Stimulated activated CD8-positive, alpha-beta memory T cell treated with anti-CD3 and anti-CD28 coated beads, Interleukin-15, amount 100 ng/mL, for 1 hour (primary cell): ENCODE results near the gene ACTL7B.
"Not testable (repeated sequence)": the region's sequence is repeated elsewhere in the genome, so short reads cannot be mapped to it uniquely, and the experiment has no call there.

Source experiments
- DNase-seq: peaks from one replicate; pipeline ENCODE4 v3.0.0-alpha.2; 2020; ENCODE audit warnings: low read depth

The ACTL7B gene

GRCh38 chr9:108844391-108844790, 11.4 kb downstream of the ACTL7B start:
- no peak for DNase-seq

DNA sequence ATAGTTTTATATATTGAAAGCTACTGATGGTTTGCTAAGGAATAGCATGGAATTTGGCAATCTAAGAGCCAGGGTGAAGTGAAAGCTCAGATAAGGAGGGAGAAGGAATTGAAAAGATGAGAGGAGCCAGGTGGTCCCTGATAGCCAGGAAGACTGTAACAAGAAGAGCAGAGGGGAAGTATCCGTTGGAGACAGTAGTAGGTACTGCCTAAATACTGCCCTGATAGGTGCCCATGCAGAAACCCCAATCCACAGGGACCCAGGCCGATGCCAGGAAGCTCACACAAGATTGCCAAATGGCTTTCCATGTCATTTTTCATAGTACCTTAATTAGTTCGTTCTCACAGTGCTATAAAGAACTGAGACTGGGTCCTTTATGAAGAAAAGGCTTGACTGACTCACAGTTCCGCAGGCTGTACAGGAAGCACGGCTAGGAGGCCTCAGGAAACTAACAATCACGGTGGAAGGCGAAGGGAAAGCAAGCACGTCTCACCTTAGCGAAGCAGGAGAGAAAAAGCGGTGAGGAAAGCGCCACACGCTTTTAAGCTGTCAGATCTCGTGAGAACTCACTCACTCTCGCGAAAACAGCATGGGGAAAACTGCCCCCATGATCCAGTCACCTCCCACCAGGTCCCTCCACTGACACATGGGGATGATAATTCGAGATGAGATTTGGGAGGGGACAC, 13.0 kb downstream of the ACTL7B start:
- no peak for DNase-seq

GRCh38 chr9:108839561-108839960, 16.2 kb downstream of the ACTL7B start:
- not testable (repeated sequence) for DNase-seq

GRCh38 chr9:108838017-108838416, 17.8 kb downstream of the ACTL7B start:
- no peak for DNase-seq

DNA sequence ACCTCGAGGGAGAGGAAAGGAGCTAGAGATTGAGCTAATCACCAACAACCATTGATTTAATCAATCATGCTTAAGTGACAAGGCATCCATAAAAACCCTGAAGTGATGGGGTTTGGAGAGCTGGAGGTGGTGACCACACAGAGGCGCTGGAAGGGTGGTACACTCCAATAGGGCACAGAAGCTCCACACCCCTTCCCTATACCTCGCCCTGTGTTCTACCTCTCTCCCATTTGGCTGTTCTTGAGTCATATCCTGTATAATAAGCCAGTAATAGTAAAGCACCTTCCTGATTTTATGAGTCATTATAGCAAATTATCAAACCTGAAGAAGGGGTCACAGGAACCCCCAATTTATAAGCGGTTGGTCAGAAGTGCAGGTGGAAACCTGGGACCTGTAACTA, 18.3 kb downstream of the ACTL7B start:
- DNase-seq, result no peak

DNA sequence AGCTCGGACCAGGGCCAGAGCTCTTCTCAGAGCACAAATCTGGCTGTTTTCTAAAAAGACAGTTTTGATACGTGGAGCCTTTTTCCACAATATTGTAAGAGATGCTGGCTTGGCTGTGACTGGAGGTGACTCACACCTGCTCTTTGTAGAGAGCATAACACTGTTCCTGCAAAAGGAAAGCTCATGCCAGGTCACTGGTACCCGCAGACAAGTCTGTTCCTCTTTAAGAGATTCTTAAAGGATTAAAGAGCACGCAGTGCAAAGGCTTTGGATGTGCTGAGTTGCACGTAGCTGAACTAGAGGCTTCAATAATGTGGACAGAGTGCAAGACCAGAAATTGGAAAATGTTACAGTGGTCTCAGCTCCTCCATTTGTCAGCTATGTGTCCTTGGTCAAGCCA, 19.0 kb downstream of the ACTL7B start:
- no peak for DNase-seq

GRCh38 chr9:108836319-108836718, 19.5 kb downstream of the ACTL7B start:
- no peak for DNase-seq

DNA sequence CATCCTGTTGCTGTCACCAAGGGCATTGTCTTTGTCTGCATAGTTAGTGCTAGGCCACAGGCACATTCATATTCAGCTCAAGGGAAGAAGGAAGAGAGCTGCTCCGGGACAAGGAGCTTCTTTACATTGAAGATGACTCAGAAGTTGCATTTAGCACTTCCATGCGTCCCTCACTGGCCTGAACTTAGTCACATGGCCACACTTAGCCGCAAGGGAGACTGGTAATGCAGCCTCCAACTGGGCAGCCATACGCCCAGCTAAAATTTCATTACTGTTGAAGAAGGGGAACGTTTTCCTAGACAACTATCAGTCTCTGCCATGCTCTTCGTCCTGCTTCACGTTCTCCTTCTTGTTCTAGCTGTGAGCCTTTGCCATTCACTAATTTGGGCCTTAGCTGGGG, 20.0 kb downstream of the ACTL7B start:
- no peak for DNase-seq

DNA sequence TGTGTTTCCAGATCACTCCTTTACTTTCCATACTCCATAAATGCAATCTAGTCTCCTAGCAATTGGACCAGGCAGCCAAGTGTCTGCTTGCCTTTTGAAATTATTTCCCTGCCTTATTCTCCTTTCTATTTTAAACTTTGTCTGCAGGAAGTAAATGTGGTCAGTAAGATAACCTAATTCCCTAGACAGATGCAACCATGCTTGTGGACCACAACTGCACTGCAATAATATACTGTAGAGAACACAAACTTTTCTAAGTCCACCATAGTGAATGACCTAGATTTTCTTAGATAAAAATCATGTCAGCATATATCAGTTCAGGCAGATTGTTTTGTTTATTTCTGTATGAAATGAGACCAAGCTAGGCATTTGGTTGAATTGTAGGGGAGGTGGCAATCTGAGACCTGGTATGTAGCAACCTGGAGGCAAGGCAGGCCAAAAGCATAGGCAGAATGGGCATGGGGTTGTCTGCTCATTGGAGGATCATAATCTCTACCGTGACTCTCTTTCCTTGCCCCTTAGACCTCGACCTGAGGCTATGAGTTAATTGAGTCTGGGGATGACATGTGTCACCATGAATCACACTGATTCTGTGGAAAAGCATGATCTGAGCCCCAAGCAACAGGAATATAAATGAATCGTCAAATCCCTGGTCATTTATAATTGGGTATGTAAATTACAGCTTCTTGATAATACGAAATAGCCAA, 20.7 kb downstream of the ACTL7B start:
- no peak for DNase-seq

DNA sequence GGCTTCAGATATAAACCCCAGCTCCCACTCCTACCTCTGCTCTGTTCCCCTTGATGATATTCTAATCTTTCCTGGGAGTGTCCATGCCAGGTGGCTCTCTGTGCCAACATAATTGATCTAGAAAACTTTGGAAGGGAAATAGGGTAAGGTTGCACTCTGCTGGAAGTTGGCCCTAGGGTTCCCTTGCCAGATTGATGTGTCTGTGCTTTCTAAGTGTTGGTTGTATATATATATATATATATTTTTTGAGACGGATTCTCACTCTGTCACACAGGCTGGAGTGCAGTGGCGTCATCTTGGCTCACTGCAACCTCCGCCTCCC, 23.6 kb downstream of the ACTL7B start:
- DNase-seq, result no peak

- no peak for DNase-seq
Observed at GRCh38 chr9:108831496-108832178, 24.1 kb downstream of the ACTL7B start.

GRCh38 chr9:108830272-108830671, 25.5 kb downstream of the ACTL7B start:
- DNase-seq, result no peak

- no peak for DNase-seq
Observed at GRCh38 chr9:108823829-108824228, 32.0 kb downstream of the ACTL7B start.

- no peak for DNase-seq
Observed at GRCh38 chr9:108816037-108816436, 39.7 kb downstream of the ACTL7B start.

- DNase-seq, result no peak
Observed at GRCh38 chr9:108815156-108815555, 40.6 kb downstream of the ACTL7B start.

DNA sequence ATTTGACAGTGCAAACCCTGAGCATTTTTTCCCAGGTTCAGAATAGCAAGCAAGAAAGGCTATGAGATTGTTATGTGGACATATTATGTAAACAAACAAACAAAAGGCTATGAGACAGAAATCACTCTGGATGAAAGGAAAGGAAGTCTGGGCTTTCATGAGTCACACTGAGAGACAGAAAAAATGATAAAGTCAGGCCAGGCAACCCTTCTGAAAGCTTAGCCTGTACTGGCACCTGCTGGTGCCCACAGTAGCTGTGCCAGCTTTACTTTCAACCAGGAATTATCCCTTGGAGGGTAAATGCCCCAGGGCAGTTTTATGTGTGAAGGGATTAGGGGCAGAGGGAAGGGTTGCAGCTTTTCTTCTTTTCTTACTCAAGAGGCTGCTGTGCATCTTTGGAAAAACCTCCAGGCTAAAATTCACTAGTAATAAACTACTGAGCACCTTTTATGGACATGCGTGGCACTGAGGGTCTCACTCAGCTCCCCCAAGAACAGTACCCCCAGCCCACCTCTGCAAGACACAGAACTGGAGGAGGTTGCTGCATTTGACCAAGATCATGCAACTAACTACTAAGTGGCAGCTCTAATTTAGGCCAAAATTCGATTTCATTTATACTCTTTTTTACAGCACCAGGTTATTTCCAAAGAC, 41.7 kb downstream of the ACTL7B start:
- DNase-seq, result no peak

- DNase-seq, result no peak
Observed at GRCh38 chr9:108812396-108813025, 43.3 kb downstream of the ACTL7B start.

DNA sequence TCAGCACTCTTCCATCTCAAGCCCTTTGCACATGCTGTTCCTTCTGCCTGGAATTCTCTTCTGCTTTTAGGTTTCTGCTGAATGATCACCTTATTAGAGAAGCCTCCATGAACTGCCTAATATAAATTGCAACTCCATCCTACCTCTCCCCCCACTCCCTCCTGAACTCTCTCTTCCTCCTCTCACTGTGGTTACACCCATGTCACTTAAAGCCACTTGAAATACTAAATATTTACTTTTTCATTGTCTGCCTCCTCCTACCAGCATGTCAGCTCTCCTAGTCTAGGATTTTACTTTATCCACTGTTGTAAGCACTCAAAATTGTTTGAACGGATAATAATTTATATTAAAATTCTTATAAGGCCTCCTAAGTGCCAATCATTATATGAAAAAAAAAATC, 43.8 kb downstream of the ACTL7B start:
- no peak for DNase-seq

GRCh38 chr9:108809269-108809668, 46.5 kb downstream of the ACTL7B start:
- no peak for DNase-seq
